Testis (tissue), 2 donors: Measurements from ENCODE around the gene ABCA13.

Experiments
- POLR2A ChIP-seq: fragments of 450-650 bp; IDR thresholded peaks from one replicate; pipeline ENCODE4 v1.6.1; 2017; ENCODE audit warnings: antibody characterized with exemption, mild to moderate bottlenecking, moderate library complexity
- TF ChIP-seq, protein P1 (sequence below), 3 experiments: fragments of 450-650 bp in 2 of 3; fragments of 200-600 bp in 1 of 3; sonication (generic) in 1 of 3; IDR thresholded peaks; one replicate each; pipeline ENCODE4 v1.5.1; 2016 to 2019; ENCODE audit warnings: antibody characterized with exemption in 3 of 3, mild to moderate bottlenecking in 2 of 3, moderate library complexity in 1 of 3

DNA sequence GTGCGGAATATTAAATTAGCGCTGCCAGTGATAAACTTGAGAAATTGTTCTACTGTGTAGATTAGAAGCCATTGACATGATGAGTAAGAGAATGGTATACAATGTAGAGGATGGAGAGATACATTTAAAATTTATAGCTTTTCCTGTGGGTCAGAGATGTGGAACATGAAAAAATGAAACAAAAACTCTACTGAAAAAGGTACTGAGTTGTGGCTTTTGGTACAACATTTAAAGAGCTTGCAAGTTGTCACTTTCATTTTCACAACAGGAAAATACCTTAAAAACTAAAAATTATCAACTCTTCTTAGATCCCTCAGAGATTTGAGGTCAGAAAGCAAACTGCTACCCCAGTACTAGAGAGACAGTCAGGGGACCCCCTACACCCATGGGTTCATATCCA, 404.3 kb downstream of the ABCA13 start:
- TF ChIP-seq, protein P1, sequence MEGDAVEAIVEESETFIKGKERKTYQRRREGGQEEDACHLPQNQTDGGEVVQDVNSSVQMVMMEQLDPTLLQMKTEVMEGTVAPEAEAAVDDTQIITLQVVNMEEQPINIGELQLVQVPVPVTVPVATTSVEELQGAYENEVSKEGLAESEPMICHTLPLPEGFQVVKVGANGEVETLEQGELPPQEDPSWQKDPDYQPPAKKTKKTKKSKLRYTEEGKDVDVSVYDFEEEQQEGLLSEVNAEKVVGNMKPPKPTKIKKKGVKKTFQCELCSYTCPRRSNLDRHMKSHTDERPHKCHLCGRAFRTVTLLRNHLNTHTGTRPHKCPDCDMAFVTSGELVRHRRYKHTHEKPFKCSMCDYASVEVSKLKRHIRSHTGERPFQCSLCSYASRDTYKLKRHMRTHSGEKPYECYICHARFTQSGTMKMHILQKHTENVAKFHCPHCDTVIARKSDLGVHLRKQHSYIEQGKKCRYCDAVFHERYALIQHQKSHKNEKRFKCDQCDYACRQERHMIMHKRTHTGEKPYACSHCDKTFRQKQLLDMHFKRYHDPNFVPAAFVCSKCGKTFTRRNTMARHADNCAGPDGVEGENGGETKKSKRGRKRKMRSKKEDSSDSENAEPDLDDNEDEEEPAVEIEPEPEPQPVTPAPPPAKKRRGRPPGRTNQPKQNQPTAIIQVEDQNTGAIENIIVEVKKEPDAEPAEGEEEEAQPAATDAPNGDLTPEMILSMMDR (IDR thresholded peaks at IDR 0.05) = no peak
- TF ChIP-seq POLR2A = no peak
